Mammary epithelial cell (primary cell): ENCODE measurements around the gene TNFSF9.

ENCODE experiments used
- EZH2 ChIP-seq: IDR thresholded peaks from 2 replicates; pipeline ENCODE4 v1.6.1; 2012; ENCODE audit warnings: low read length, inconsistent platforms, borderline replicate concordance
- TF ChIP-seq, protein P1 (sequence below), 2 donors: IDR thresholded peaks in 1 of 2; conservative IDR thresholded peaks in 1 of 2; 2 replicates each; pipeline ENCODE4 v1.5.1; 2011 to 2012; ENCODE audit warnings: inconsistent platforms in 2 of 2, low read length in 2 of 2, mild to moderate bottlenecking in 2 of 2, control low read depth in 1 of 2, low read depth in 1 of 2; ENCODE audit not compliant: insufficient read depth in 1 of 2; ENCODE audit errors: extremely low read depth in 1 of 2

DNA sequence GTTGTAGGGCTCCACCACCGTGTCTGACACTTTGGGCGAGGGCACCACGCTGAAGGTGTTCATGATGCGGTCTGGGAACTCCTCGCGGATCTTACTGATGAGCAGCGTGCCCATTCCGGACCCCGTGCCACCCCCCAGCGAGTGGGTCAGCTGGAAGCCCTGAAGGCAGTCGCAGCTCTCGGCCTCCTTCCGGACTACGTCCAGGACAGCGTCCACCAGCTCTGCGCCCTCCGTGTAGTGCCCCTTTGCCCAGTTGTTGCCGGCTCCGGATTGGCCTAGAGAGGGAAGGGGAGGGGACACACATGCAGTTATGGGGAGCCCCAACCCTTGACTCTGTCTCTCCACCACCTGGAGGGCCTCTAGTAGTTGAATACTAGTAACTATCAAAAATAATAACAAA lies 34.9 kb upstream of the TNFSF9 start:
- TF ChIP-seq, protein P1, sequence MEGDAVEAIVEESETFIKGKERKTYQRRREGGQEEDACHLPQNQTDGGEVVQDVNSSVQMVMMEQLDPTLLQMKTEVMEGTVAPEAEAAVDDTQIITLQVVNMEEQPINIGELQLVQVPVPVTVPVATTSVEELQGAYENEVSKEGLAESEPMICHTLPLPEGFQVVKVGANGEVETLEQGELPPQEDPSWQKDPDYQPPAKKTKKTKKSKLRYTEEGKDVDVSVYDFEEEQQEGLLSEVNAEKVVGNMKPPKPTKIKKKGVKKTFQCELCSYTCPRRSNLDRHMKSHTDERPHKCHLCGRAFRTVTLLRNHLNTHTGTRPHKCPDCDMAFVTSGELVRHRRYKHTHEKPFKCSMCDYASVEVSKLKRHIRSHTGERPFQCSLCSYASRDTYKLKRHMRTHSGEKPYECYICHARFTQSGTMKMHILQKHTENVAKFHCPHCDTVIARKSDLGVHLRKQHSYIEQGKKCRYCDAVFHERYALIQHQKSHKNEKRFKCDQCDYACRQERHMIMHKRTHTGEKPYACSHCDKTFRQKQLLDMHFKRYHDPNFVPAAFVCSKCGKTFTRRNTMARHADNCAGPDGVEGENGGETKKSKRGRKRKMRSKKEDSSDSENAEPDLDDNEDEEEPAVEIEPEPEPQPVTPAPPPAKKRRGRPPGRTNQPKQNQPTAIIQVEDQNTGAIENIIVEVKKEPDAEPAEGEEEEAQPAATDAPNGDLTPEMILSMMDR (conservative IDR thresholded peaks at IDR 0.05 in 1 of 2, IDR thresholded peaks at IDR 0.05 in 1 of 2; ENCODE audit: extremely low read depth in 1 of 2, insufficient read depth in 1 of 2, low read depth in 1 of 2, low read length in 2 of 2) = no peak
- no peak for TF ChIP-seq EZH2
